GM21717 (cell line): Measurements from ENCODE around the gene SLC22A16.

ENCODE experiments used
- ATAC-seq: cut with Tn5 transposase; IDR thresholded peaks from one replicate; pipeline ENCODE4 v1.9.1; 2021; ENCODE audit warnings: mild to moderate bottlenecking, moderate library complexity; ENCODE audit not compliant: unreplicated experiment

SLC22A16 gene

GRCh38 chr6:110412360-110412759 is 64.1 kb downstream of the SLC22A16 start:
- ATAC-seq: no peak

DNA sequence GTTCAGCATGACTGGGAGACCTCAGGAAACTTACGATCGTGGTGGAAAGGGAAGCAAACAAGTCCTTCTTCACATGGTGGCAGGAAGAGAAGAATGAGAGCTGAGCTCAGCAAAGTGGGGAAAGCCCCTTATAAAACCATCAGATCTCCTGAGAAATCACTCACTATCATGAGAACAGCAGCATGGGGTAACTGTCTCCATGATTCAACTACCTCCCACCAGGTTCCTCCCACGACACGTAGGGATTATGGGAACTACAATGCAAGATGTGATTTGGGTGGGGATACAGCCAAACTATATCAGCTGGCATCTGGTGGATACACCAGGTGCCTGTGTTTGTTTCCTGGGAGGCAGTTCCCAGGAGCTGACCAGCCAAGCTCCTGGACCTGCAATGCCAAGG is 65.9 kb downstream of the SLC22A16 start:
- no peak for ATAC-seq

DNA sequence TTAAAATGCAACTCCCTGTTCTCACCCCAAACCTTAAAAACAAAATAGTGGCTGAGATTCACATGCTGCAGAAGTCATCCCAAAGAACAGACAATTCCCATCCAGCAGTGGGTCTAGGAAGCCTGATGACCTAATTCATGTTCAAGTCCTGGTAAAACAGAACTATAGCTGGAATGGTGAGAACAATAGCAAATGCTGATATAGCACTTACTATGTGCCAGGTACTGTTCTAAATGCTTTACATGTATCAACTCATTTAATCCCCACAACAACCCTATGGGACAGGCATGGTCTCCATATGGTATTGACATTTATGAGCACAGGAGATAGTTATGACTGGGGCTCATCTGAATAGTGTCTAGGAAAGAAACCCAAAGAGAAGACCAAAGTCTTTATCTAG is 66.6 kb downstream of the SLC22A16 start:
- ATAC-seq: no peak

GRCh38 chr6:110408901-110409300 is 67.5 kb downstream of the SLC22A16 start:
- no peak for ATAC-seq

GRCh38 chr6:110404607-110405006 is 71.8 kb downstream of the SLC22A16 start:
- no peak for ATAC-seq

DNA sequence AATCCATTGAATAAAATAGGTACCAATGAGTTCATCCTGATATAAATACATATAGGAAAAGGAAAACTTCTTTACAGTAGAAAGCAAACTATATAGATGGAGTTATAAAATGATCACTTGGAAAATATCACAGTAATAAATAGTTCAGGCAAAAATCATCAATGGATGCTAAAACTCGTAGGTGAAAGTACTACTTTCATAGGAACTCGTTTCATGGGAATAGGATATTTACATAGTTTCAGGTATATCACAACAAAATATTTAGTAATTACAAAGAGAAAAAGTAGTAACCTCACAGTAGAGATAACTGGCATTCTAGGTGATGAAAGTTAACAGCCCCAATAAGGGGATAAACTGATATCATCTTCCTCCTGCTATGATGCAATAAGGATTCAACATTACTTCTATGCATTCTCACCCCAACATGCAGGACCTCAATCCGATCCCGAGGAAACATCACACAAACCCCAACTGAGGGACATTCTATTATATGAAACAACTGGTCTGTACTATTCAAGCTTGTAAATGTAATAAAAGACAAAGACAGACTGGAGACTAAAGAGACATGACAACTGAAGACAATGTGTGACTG is 74.7 kb downstream of the SLC22A16 start:
- no peak for ATAC-seq

GRCh38 chr6:110400208-110400607 is 76.2 kb downstream of the SLC22A16 start:
- ATAC-seq: no peak

GRCh38 chr6:110399219-110400071 is 77.0 kb downstream of the SLC22A16 start:
- ATAC-seq: no peak

DNA sequence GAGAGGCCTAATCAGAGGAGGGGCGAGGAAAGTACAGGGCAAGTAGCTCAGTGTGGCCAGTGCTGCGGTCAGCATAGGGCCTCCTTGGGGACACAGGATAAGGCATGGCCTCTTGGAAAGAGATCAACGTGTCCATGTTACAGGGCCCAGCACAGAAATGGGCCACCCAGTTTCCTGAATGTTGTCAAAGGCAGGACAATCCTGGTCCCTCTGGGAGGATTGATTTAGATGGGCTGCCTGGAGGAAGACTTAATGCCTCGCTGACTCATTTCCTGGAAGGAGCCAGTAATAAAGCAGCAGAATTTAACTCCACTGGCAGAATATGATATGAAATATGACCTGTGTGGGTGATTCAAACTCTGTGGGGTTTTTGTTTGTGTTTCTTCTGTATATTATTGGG is 77.6 kb downstream of the SLC22A16 start:
- ATAC-seq: no peak

GRCh38 chr6:110395221-110395620 is 81.2 kb downstream of the SLC22A16 start:
- ATAC-seq: no peak

DNA sequence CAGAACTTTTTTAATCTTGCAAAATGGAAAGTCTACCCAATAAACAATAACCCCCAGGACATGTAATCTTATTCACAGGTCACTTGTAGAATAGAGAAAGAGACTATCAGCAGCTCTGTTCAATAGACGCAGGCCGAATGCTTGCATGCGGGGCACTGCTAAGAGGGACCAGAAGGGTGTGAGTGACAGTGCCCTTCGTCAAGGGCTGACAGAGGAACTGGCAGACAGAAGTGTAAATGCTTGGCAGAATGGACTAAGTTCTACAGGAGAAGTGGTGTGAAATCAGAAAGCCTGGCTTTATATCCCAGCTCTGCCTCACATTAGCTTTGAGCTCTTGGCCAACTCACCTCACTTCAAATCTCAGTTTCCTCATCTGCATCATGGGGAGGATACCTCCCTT is 82.0 kb downstream of the SLC22A16 start:
- no peak for ATAC-seq

GRCh38 chr6:110392727-110393126 is 83.7 kb downstream of the SLC22A16 start:
- ATAC-seq: no peak

DNA sequence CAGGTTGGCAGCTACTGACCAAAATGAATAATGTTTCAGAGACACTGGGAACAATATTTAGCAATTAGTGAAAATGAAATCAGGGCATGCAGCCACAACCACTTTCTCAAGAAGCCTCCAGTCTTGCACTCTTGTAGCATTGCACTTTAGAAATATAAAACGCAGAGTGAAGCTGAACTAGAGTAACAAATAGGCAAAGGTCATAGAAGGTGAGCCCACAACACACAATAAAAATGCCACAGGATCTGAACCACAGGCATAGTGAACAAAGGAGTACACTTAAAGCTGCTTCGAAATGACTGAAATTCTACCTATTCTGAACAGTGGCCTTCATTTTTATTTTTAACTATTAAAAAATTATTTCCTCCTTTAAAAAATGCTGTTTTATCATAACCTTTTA is 86.0 kb downstream of the SLC22A16 start:
- ATAC-seq: no peak

GRCh38 chr6:110389689-110390382 is 86.6 kb downstream of the SLC22A16 start:
- no peak for ATAC-seq

GRCh38 chr6:110387986-110388385 is 88.4 kb downstream of the SLC22A16 start:
- no peak for ATAC-seq

DNA sequence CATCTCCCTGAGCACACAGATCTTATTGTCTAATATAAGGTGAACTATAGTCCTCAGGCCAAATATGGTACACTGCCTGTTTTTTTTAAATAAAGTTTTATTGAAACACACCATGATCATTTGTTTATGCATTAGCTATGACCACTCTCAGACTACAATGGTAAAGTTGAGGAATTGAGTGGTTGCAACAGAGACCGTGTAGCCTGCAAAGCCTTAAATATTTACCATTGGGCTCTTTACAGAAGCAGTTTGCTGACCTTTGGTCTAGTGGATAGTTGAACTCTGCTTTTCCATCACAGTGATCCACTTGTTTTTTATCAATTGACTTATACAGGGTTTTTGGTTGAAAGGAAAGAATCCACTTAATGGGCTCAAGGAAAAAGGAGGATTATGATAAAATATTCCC is 91.0 kb downstream of the SLC22A16 start:
- ATAC-seq: no peak

DNA sequence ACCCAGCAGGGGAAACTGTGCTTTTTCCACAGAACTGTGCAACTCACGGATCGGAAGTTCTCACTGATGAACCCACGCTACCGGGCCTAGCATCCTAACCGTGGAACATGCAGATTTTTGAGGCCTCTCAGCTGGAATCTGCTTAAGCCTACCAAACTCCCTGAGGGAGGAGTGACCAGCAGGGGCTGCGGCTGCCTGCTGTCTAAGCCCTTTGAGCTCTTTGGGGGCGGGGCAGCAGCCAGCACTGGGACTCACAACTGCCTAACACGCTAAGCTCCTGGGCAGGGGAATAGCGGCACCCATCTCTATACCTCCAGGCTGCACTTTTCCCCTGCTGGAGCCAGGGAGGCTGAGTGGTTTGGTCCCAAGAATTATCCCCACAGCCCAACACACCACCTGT is 97.9 kb downstream of the SLC22A16 start:
- no peak for ATAC-seq
